HepG2 (cell line): ENCODE data around the gene SPINK9. TPM values are rescaled to one million over a fixed set of nuclear protein-coding genes. Genes with fewer than 3 reads are reported as not detected.
A peak's percentile ranks its signal among the peaks of the same experiment; 100 is the strongest.
"Not testable (repeated sequence)": the region's sequence is repeated elsewhere in the genome, so short reads cannot be mapped to it uniquely, and the experiment has no call there.

Source experiments
- DMAP1 ChIP-seq: IDR thresholded peaks from 2 replicates; pipeline ENCODE4 v1.6.1; 2016
- FOXA1 ChIP-seq, 2 experiments: fragments of 450-650 bp in 1 of 2; sonication (generic) in 1 of 2; formaldehyde crosslinking in 1 of 2; IDR thresholded peaks; 2 replicates each; pipeline versions ENCODE4 v1.4.0 to v1.6.1; 2016 to 2020; ENCODE audit warnings: missing genetic modification reagents in 1 of 2
- FOXA3 ChIP-seq: IDR thresholded peaks from 2 replicates; pipeline ENCODE4 v1.6.1; 2016; ENCODE audit warnings: missing genetic modification reagents, missing compliant biosample characterization
- GABPB1 ChIP-seq: IDR thresholded peaks from 2 replicates; pipeline ENCODE4 v1.6.1; 2016; ENCODE audit warnings: mild to moderate bottlenecking, missing genetic modification reagents, moderate library complexity, missing compliant biosample characterization
- HOXA3 ChIP-seq: sonication (generic); formaldehyde crosslinking; IDR thresholded peaks from 2 replicates; pipeline ENCODE4 v1.5.0; 2020; ENCODE audit warnings: missing genetic modification reagents
- MLX ChIP-seq: IDR thresholded peaks from 2 replicates; pipeline ENCODE4 v1.6.1; 2016
- RAD51 ChIP-seq: fragments of 450-650 bp; IDR thresholded peaks from 2 replicates; pipeline ENCODE4 v1.6.1; 2016; ENCODE audit warnings: borderline replicate concordance
- SALL1 ChIP-seq: sonication (generic); formaldehyde crosslinking; IDR thresholded peaks from 2 replicates; pipeline ENCODE4 v1.8.0; 2022; ENCODE audit warnings: mild to moderate bottlenecking, missing genetic modification reagents
- SAP130 ChIP-seq: IDR thresholded peaks from 2 replicates; pipeline ENCODE4 v1.6.1; 2016; ENCODE audit warnings: low read depth
- TAF1 ChIP-seq: sonication (generic); formaldehyde crosslinking; IDR thresholded peaks from 2 replicates; pipeline ENCODE4 v1.4.0; 2020; ENCODE audit warnings: missing genetic modification reagents
- ZFP91 ChIP-seq: sonication (generic); formaldehyde crosslinking; IDR thresholded peaks from 2 replicates; pipeline ENCODE4 v1.9.0; 2022; ENCODE audit warnings: missing genetic modification reagents, mild to moderate bottlenecking, borderline replicate concordance
- ZMYM4 ChIP-seq: sonication (generic); formaldehyde crosslinking; IDR thresholded peaks from 2 replicates; pipeline ENCODE4 v1.8.1; 2023; ENCODE audit warnings: mild to moderate bottlenecking, missing genetic modification reagents
- ZNF687 ChIP-seq: sonication (generic); formaldehyde crosslinking; IDR thresholded peaks from 2 replicates; pipeline ENCODE4 v1.5.1; 2020; ENCODE audit warnings: mild to moderate bottlenecking, missing genetic modification reagents, moderate library complexity
- polyA plus RNA-seq, 8 experiments: library from polyadenylated mRNA; depleted of rRNA in 3 of 8; stranded (reverse) in 7 of 8; unstranded in 1 of 8; fragments of >200 nt; fragmentation: Illumina TruSeq in 4 of 8; extraction: Trizol in 4 of 8; gene quantifications; 2 replicates each; pipeline versions ENCODE4 v1.2.1 to v1.2.3, GENCODE V29; 2011 to 2016; ENCODE audit warnings: low read depth in 4 of 8, missing spikeins in 1 of 8, mixed read lengths in 1 of 8; ENCODE audit not compliant: insufficient read depth in 1 of 8
- total RNA-seq, 5 experiments: library from RNA; depleted of rRNA; stranded (reverse); fragments of >200 nt; fragmentation: Illumina TruSeq; extraction: Trizol; gene quantifications; 2 replicates each; pipeline ENCODE4 v1.2.3, GENCODE V29; 2016; ENCODE audit warnings: low read depth in 1 of 5

The SPINK9 gene
- total and polyA plus RNA-seq, 2 of the 13 experiments (the other 11 are each of a cell fraction or from before 2014, with no cell fraction given): not detected

DNA sequence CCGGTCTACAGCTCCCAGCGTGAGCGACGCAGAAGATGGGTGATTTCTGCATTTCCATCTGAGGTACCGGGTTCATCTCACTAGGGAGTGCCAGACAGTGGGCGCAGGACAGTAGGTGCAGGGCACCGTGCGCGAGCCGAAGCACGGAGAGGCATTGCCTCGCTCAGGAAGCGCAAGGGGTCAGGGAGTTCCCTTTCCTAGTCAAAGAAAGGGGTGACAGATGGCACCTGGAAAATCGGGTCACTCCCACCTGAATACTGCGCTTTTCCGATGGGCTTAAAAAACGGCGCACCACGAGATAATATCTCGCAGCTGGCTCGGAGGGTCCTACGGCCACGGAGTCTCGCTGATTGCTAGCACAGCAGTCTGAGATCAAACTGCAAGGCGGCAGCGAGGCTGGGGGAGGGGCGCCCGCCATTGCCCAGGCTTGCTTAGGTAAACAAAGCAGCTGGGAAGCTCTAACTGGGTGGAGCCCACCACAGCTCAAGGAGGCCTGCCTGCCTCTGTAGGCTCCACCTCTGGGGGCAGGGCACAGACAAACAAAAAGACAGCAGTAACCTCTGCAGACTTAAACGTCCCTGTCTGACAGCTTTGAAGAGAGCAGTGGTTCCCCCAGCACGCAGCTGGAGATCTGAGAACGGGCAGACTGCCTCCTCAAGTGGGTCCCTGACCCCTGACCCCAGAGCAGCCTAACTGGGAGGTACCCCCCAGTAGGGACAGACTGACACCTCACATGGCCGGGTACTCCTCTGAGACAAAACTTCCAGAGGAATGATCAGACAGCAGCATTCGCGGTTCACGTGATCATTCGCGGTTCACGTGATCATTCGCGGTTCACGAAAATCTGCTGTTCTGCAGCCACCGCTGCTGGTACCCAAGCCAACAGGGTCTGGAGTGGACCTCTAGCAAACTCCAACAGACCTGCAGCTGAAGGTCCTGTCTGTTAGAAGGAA, 15.1 kb upstream of the SPINK9 start (continued):
- TF ChIP-seq ZFP91 (CRISPR knock-in tag) (peak; percentile 31; the same call in 1 of the 2 replicates), ZNF687 (CRISPR knock-in tag) (peak; percentile 39; the same call in 1 of the 2 replicates), FOXA3 (CRISPR knock-in tag) (0 out of 2 replicates have a peak, but pooled peaks have one; percentile 10), RAD51 (peak; percentile 78), TAF1 (CRISPR knock-in tag) (0 out of 2 replicates have a peak, but pooled peaks have one; percentile 20), ZMYM4 (CRISPR knock-in tag) (peak; percentile 54), MLX (peak; percentile 97), DMAP1 (CRISPR knock-in tag) (0 out of 2 replicates have a peak, but pooled peaks have one; percentile 19), SAP130 (0 out of 2 replicates have a peak, but pooled peaks have one; percentile 17), SALL1 (CRISPR knock-in tag) (peak; percentile 28; the same call in 1 of the 2 replicates), HOXA3 (CRISPR knock-in tag) (0 out of 2 replicates have a peak, but pooled peaks have one; percentile 31), FOXA1 (CRISPR knock-in tag; IDR thresholded peaks at IDR 0.05) (peak; percentile 60; the same call in 1 of the 2 replicates), GABPB1 (0 out of 2 replicates have a peak, but pooled peaks have one; percentile 30)
- TF ChIP-seq FOXA1 (IDR thresholded peaks at IDR 0.05): not testable (repeated sequence)
